GM23248 (cell line): Measurements from ENCODE around the gene STAT5A. TPM values are rescaled to one million over a fixed set of nuclear protein-coding genes. Genes with fewer than 3 reads are reported as not detected.

Experiments used
- DNase-seq: peaks from one replicate; pipeline ENCODE4 v3.0.0-alpha.2; 2015
- H2AFZ ChIP-seq: fragments of 200-600 bp; sonication (generic); 2 replicates; pipeline ENCODE4 v1.6.1; 2016; ENCODE audit warnings: antibody characterized with exemption
- H3F3A ChIP-seq: fragments of 200-600 bp; sonication (generic); 2 replicates; pipeline ENCODE4 v1.6.1; 2016; ENCODE audit warnings: mild to moderate bottlenecking, antibody characterized with exemption, mixed run types; ENCODE audit not compliant: insufficient read depth
- H3K27ac ChIP-seq: fragments of 200-600 bp; sonication (generic); 2 replicates; pipeline ENCODE4 v1.5.1; 2016; ENCODE audit warnings: mild to moderate bottlenecking
- H3K27me3 ChIP-seq: fragments of 200-600 bp; sonication (generic); replicated peaks from 2 replicates; pipeline ENCODE4 v1.6.1; 2016; ENCODE audit warnings: mild to moderate bottlenecking; ENCODE audit not compliant: insufficient read depth
- H3K36me3 ChIP-seq: fragments of 200-600 bp; sonication (generic); 2 replicates; pipeline ENCODE4 v1.6.1; 2016; ENCODE audit warnings: low read depth, mild to moderate bottlenecking
- H3K4me1 ChIP-seq: fragments of 200-600 bp; sonication (generic); 2 replicates; pipeline ENCODE4 v1.6.1; 2016; ENCODE audit warnings: mild to moderate bottlenecking; ENCODE audit not compliant: insufficient read depth
- H3K4me2 ChIP-seq: fragments of 200-600 bp; sonication (generic); one replicate; pipeline ENCODE4 v1.6.1; 2016; ENCODE audit warnings: mild to moderate bottlenecking; ENCODE audit not compliant: unreplicated experiment
- H3K4me3 ChIP-seq: fragments of 200-600 bp; sonication (generic); 2 replicates; pipeline ENCODE4 v1.5.1; 2016; ENCODE audit warnings: mild to moderate bottlenecking
- H3K79me2 ChIP-seq: fragments of 200-600 bp; sonication (generic); 2 replicates; pipeline ENCODE4 v1.6.1; 2016; ENCODE audit warnings: mild to moderate bottlenecking; ENCODE audit not compliant: insufficient read depth
- H3K9ac ChIP-seq: fragments of 200-600 bp; sonication (generic); 2 replicates; pipeline ENCODE4 v1.6.1; 2016; ENCODE audit warnings: mild to moderate bottlenecking
- H3K9me2 ChIP-seq: fragments of 200-600 bp; sonication (generic); 2 replicates; pipeline ENCODE4 v1.6.1; 2016; ENCODE audit warnings: mixed run types, mild to moderate bottlenecking, moderate library complexity; ENCODE audit not compliant: insufficient read depth
- H3K9me3 ChIP-seq: fragments of 200-600 bp; sonication (generic); one replicate; pipeline ENCODE4 v1.6.1; 2017; ENCODE audit warnings: low read depth
- H4K20me1 ChIP-seq: fragments of 200-600 bp; sonication (generic); 2 replicates; pipeline ENCODE4 v1.6.0; 2016; ENCODE audit not compliant: insufficient read depth
- EZH2 ChIP-seq: fragments of 200-600 bp; sonication (generic); IDR thresholded peaks from 2 replicates; pipeline ENCODE4 v1.6.1; 2018; ENCODE audit warnings: antibody characterized with exemption, mild to moderate bottlenecking; ENCODE audit not compliant: insufficient read depth, poor library complexity, severe bottlenecking
- EZH2phosphoT487 ChIP-seq: fragments of 200-600 bp; sonication (generic); IDR thresholded peaks from 2 replicates; pipeline ENCODE4 v1.6.1; 2018; ENCODE audit warnings: antibody characterized with exemption, moderate library complexity, mild to moderate bottlenecking, low read depth; ENCODE audit not compliant: insufficient read depth
- WGBS, 2 experiments: methylation state at CpG; one replicate each; pipeline ENCODE4 v1.1.6; 2015 to 2017; ENCODE audit warnings: low lambda C conversion rate in 2 of 2, low coverage in 1 of 2; ENCODE audit errors: missing lambda C conversion rate in 2 of 2; 5-methylcytosine and 5-hydroxymethylcytosine counted together
- in situ Hi-C: fragments of 300-500 bp; cut with MboI; formaldehyde crosslinking; loops from 2 replicates; pipeline ENCODE4 v1.15.0; 2020
- polyA plus RNA-seq: library from polyadenylated mRNA; unstranded; fragments of >200 nt; fragmentation: Nextera tagmentation; extraction: Ambion mirVana; gene quantifications from 2 replicates; pipeline ENCODE4 v1.2.1, GENCODE V29; 2016
- total RNA-seq: library from RNA; depleted of rRNA; stranded (reverse); fragments of >200 nt; shearing (Covaris generic); gene quantifications from 2 replicates; pipeline ENCODE4 v1.2.3, GENCODE V29; 2014

Gene STAT5A
- total and polyA plus RNA-seq, 2 experiments from 2014 or later: 6.8 to 26.3 TPM

- H3K4me3 ChIP-seq: no peak overlapping the region
- in situ Hi-C loops: no loop called here
- H3K4me2 ChIP-seq: no peak overlapping the region
- H3K4me1 ChIP-seq: peaks cover 12% of the 10 kb centered on the region
- no peak overlapping the region for H2AFZ ChIP-seq
- no peak overlapping the region for H3K27ac ChIP-seq
- H3K9me3 ChIP-seq: no peaks in the 10 kb centered on the region
- no peaks in the 10 kb centered on the region for H3K9me2 ChIP-seq
- H4K20me1 ChIP-seq: no peaks in the 10 kb centered on the region
- WGBS, 2 experiments: 85 to 90% methylated on average over 7 to 9 of the region's 9 CpGs
- H3F3A ChIP-seq: 0 out of 2 replicates have a peak, but pooled peaks cover 20% of the 10 kb centered on the region
- H3K79me2 ChIP-seq: no peaks in the 10 kb centered on the region
- DNase-seq: no peak
- no peak for TF ChIP-seq EZH2
- no peak for TF ChIP-seq EZH2phosphoT487
- no peaks in the 10 kb centered on the region for H3K27me3 ChIP-seq
- H3K36me3 ChIP-seq: peaks cover 5% of the 10 kb centered on the region; the same call in 1 of the 2 replicates
- H3K9ac ChIP-seq: no peak overlapping the region
Observed at GRCh38 chr17:42309142-42309541, 20.8 kb downstream of the STAT5A start.

- in situ Hi-C loops: no loop called here
- H3F3A ChIP-seq: 0 out of 2 replicates have a peak, but pooled peaks cover 20% of the 10 kb centered on the region
- no peak overlapping the region for H3K27ac ChIP-seq
- DNase-seq: no peak
- no peak overlapping the region for H3K4me3 ChIP-seq
- H3K9ac ChIP-seq: no peak overlapping the region
- WGBS, 2 experiments: 87 to 88% methylated on average over 19 of the region's 19 CpGs
- TF ChIP-seq EZH2phosphoT487 (no peak), EZH2 (no peak)
- peaks cover 12% of the 10 kb centered on the region for H3K4me1 ChIP-seq
- H3K4me2 ChIP-seq: no peak overlapping the region
- no peaks in the 10 kb centered on the region for H4K20me1 ChIP-seq
- H2AFZ ChIP-seq: no peak overlapping the region
- H3K79me2 ChIP-seq: no peaks in the 10 kb centered on the region
- H3K9me3 ChIP-seq: no peaks in the 10 kb centered on the region
- H3K27me3 ChIP-seq: no peaks in the 10 kb centered on the region
- no peaks in the 10 kb centered on the region for H3K9me2 ChIP-seq
- H3K36me3 ChIP-seq: peaks cover 10% of the 10 kb centered on the region
Observed at GRCh38 chr17:42309986-42310786, 21.9 kb downstream of the STAT5A start.

- no peak overlapping the region for H3K4me3 ChIP-seq
- no peak overlapping the region for H2AFZ ChIP-seq
- no peaks in the 10 kb centered on the region for H3K27me3 ChIP-seq
- WGBS, 2 experiments: 66% methylated on average over 9 of the region's 9 CpGs
- H3K4me2 ChIP-seq: no peak overlapping the region
- no peaks in the 10 kb centered on the region for H3K9me3 ChIP-seq
- in situ Hi-C loops: no loop called here
- no peaks in the 10 kb centered on the region for H3K79me2 ChIP-seq
- no peak for DNase-seq
- peak overlapping the region; percentile 64 for H3K27ac ChIP-seq
- peaks cover 12% of the 10 kb centered on the region for H3K4me1 ChIP-seq
- H3F3A ChIP-seq: 0 out of 2 replicates have a peak, but pooled peaks cover 20% of the 10 kb centered on the region
- TF ChIP-seq EZH2phosphoT487: no peak
- TF ChIP-seq EZH2: no peak
- H3K9ac ChIP-seq: peak overlapping the region; percentile 61
- H3K9me2 ChIP-seq: no peaks in the 10 kb centered on the region
- peaks cover 16% of the 10 kb centered on the region for H3K36me3 ChIP-seq
- no peaks in the 10 kb centered on the region for H4K20me1 ChIP-seq
Observed at GRCh38 chr17:42310787-42311215, 22.5 kb downstream of the STAT5A start.

- WGBS, 2 experiments: 25 to 27% methylated on average over 19 of the region's 19 CpGs
- Histone ChIP-seq H3K27ac (peak overlapping the region; percentile 64), H3K4me3 (no peak overlapping the region), H3K9me3 (no peaks in the 10 kb centered on the region), H4K20me1 (no peaks in the 10 kb centered on the region), H3K36me3 (peaks cover 21% of the 10 kb centered on the region), H3K9me2 (no peaks in the 10 kb centered on the region), H3K79me2 (no peaks in the 10 kb centered on the region), H3K27me3 (no peaks in the 10 kb centered on the region), H3K9ac (peak overlapping the region; percentile 61), H3K4me2 (peak overlapping the region; percentile 25), H2AFZ (no peak overlapping the region), H3K4me1 (peaks cover 12% of the 10 kb centered on the region), H3F3A (0 out of 2 replicates have a peak, but pooled peaks cover 20% of the 10 kb centered on the region)
- TF ChIP-seq EZH2 (no peak), EZH2phosphoT487 (no peak)
- in situ Hi-C loops: no loop called here
- peak; percentile 96 for DNase-seq
Observed at GRCh38 chr17:42311240-42312034, 23.1 kb downstream of the STAT5A start.
